K562 (cell line): ENCODE measurements around the gene ABI3BP. TPM values are rescaled to one million over a fixed set of nuclear protein-coding genes. Genes with fewer than 3 reads are reported as not detected.

Source experiments
- ATAC-seq: fragments of 200-7000 bp; cut with Tn5 transposase; 3 replicates; pipeline ENCODE4 v1.9.1; 2020; ENCODE audit warnings: moderate library complexity
- BruUV-seq: library from RNA; stranded (reverse); fragments of 400-500 nt; replicated peaks from 2 replicates; lab custom pipeline; 2021; lab: Mats Ljungman, UMichigan
- CTCF ChIA-PET: fragments of 300-600 bp; formaldehyde crosslinking; extraction: SDS; loops from one replicate; lab custom pipeline; 2021; ENCODE audit warnings: low intra/inter-chr PET ratio; lab: Yijun Ruan, JAX
- POLR2A ChIA-PET: fragments of 300-600, 350-650 bp; sonication (Branson Sonifier 250); formaldehyde crosslinking; extraction: SDS; loops from one replicate; lab custom pipeline; 2021; ENCODE audit warnings: antibody characterized with exemption, inconsistent platforms; lab: Yijun Ruan, JAX
- DNase-seq, 4 experiments: peaks; one replicate each; pipeline versions ENCODE4 v3.0.0 to v3.0.0-alpha.2; 2011 to 2018; ENCODE audit warnings: low spot score in 3 of 4, mixed read lengths in 3 of 4; ENCODE audit errors: extremely low read depth in 1 of 4
- FAIRE-seq: peaks from 2 replicates; lab custom pipeline; 2011; peaks lifted over from hg19 to GRCh38; lab: Jason Lieb, UNC
- H2AFZ ChIP-seq: 2 replicates; pipeline ENCODE4 v1.6.0; 2011; ENCODE audit warnings: low read depth, low read length, control low read depth, inconsistent platforms
- H3K27ac ChIP-seq: fragments of 200-600 bp; 3 replicates; pipeline ENCODE4 v1.8.0; 2011; ENCODE audit warnings: low read depth, mild to moderate bottlenecking, control low read depth, inconsistent platforms, low read length, moderate library complexity, mixed read lengths; ENCODE audit errors: extremely low read depth
- H3K27me3 ChIP-seq, 2 experiments: fragments of 300-600 bp in 1 of 2; 2 replicates in 1 of 2; 3 replicates in 1 of 2; pipeline versions ENCODE4 v1.6.0 to v1.8.0; 2011; ENCODE audit warnings: inconsistent platforms in 2 of 2, low read length in 2 of 2, mild to moderate bottlenecking in 1 of 2, mixed read lengths in 1 of 2, moderate library complexity in 1 of 2; ENCODE audit not compliant: control insufficient read depth in 2 of 2, insufficient read depth in 2 of 2
- H3K36me3 ChIP-seq: fragments of 300-600 bp; 3 replicates; pipeline ENCODE4 v1.8.0; 2011; ENCODE audit warnings: mild to moderate bottlenecking, low read length, inconsistent platforms; ENCODE audit not compliant: control insufficient read depth, insufficient read depth
- H3K4me1 ChIP-seq, 2 experiments: fragments of 200-600 bp in 1 of 2; replicated peaks in 1 of 2; 2 replicates in 1 of 2; 3 replicates in 1 of 2; pipeline versions ENCODE4 v1.5.1 to v1.8.0; 2011; ENCODE audit warnings: inconsistent platforms in 2 of 2, low read length in 2 of 2, mild to moderate bottlenecking in 1 of 2, mixed read lengths in 1 of 2, moderate library complexity in 1 of 2; ENCODE audit not compliant: control insufficient read depth in 2 of 2, insufficient read depth in 2 of 2
- H3K4me2 ChIP-seq: 2 replicates; pipeline ENCODE4 v1.6.1; 2011; ENCODE audit warnings: low read length, control low read depth, inconsistent platforms, mixed read lengths; ENCODE audit not compliant: insufficient read depth
- H3K4me3 ChIP-seq: fragments of 200-600 bp; sonication (generic), shearing (Covaris generic); 2 replicates; pipeline ENCODE4 v1.5.1; 2016; ENCODE audit warnings: control low read depth, inconsistent platforms
- H3K79me2 ChIP-seq: fragments of 200-600 bp; 3 replicates; pipeline ENCODE4 v1.8.0; 2011; ENCODE audit warnings: low read length, inconsistent platforms; ENCODE audit not compliant: control insufficient read depth, insufficient read depth
- H3K9ac ChIP-seq, 2 experiments: 2 replicates each; pipeline versions ENCODE4 v1.6.0 to v1.6.1; 2011; ENCODE audit warnings: low read depth in 2 of 2, low read length in 2 of 2, control low read depth in 1 of 2, inconsistent platforms in 1 of 2, mild to moderate bottlenecking in 1 of 2, mixed read lengths in 1 of 2; ENCODE audit not compliant: insufficient read depth in 1 of 2
- H3K9me1 ChIP-seq: one replicate; pipeline ENCODE4 v1.6.0; 2011; ENCODE audit warnings: inconsistent platforms, mild to moderate bottlenecking, low read length, moderate library complexity; ENCODE audit not compliant: control insufficient read depth, insufficient read depth
- H3K9me3 ChIP-seq: replicated peaks from 2 replicates; pipeline ENCODE4 v1.5.1; 2011; ENCODE audit warnings: low read depth, low read length, inconsistent platforms; ENCODE audit not compliant: control insufficient read depth, insufficient read depth
- H4K20me1 ChIP-seq: replicated peaks from 2 replicates; pipeline ENCODE4 v1.6.1; 2011; ENCODE audit warnings: low read length, inconsistent platforms, mixed read lengths; ENCODE audit not compliant: control insufficient read depth, insufficient read depth
- ARID2 ChIP-seq: fragments of 450-650 bp; IDR thresholded peaks from 2 replicates; pipeline ENCODE4 v1.6.1; 2017; ENCODE audit warnings: antibody characterized with exemption, mild to moderate bottlenecking
- ATF3 ChIP-seq, 2 experiments: fragments of 450-650 bp in 1 of 2; sonication (generic) in 1 of 2; formaldehyde crosslinking in 1 of 2; IDR thresholded peaks in 1 of 2; conservative IDR thresholded peaks in 1 of 2; 2 replicates each; pipeline versions ENCODE4 v1.6.1 to v1.8.1; 2016 to 2023; ENCODE audit warnings: mild to moderate bottlenecking in 2 of 2, moderate library complexity in 2 of 2, inconsistent platforms in 1 of 2, missing genetic modification reagents in 1 of 2
- BRF2 ChIP-seq: IDR thresholded peaks from 3 replicates; pipeline ENCODE4 v1.6.1; 2011; ENCODE audit warnings: borderline replicate concordance, mild to moderate bottlenecking; ENCODE audit not compliant: insufficient read length, insufficient read depth
- CEBPZ ChIP-seq: fragments of 150-350 bp; IDR thresholded peaks from 2 replicates; pipeline ENCODE4 v1.6.1; 2014; ENCODE audit warnings: low read depth, mild to moderate bottlenecking, low read length, borderline replicate concordance
- FOSL1 ChIP-seq: fragments of 200-800 bp; sonication (Bioruptor generic); conservative IDR thresholded peaks from 2 replicates; pipeline ENCODE4 v1.6.1; 2016; ENCODE audit warnings: missing genetic modification characterization, missing compliant biosample characterization
- GABPA ChIP-seq: fragments of 200-800 bp; sonication (Bioruptor generic); conservative IDR thresholded peaks from 2 replicates; pipeline ENCODE4 v1.6.1; 2016; ENCODE audit warnings: low read depth, missing genetic modification characterization, missing compliant biosample characterization
- GATAD2A ChIP-seq: fragments of 450-650 bp; IDR thresholded peaks from 2 replicates; pipeline ENCODE4 v1.6.1; 2017
- ILF3 ChIP-seq: fragments of 450-650 bp; IDR thresholded peaks from 2 replicates; pipeline ENCODE4 v1.6.1; 2018; ENCODE audit warnings: antibody characterized with exemption, mild to moderate bottlenecking, moderate library complexity, borderline replicate concordance
- NFRKB ChIP-seq: fragments of 450-650 bp; IDR thresholded peaks from 2 replicates; pipeline ENCODE4 v1.6.1; 2016; ENCODE audit warnings: low read depth
- RFX7 ChIP-seq: fragments of 250-450 bp; sonication (Bioruptor Pico); IDR thresholded peaks from 2 replicates; pipeline ENCODE4 v1.5.1; 2021; ENCODE audit warnings: mild to moderate bottlenecking
- TOE1 ChIP-seq, 2 experiments: fragments of 450-650 bp in 1 of 2; sonication (generic) in 1 of 2; formaldehyde crosslinking in 1 of 2; IDR thresholded peaks; 2 replicates each; pipeline versions ENCODE4 v1.7.1 to v1.8.0; 2016 to 2022; ENCODE audit warnings: borderline replicate concordance in 2 of 2, mild to moderate bottlenecking in 2 of 2, antibody characterized with exemption in 1 of 2, inconsistent platforms in 1 of 2, low read depth in 1 of 2, missing genetic modification reagents in 1 of 2, moderate library complexity in 1 of 2
- TSC22D4 ChIP-seq: fragments of 450-650 bp; IDR thresholded peaks from 2 replicates; pipeline ENCODE4 v1.6.1; 2016; ENCODE audit warnings: missing genetic modification characterization, missing biosample characterization, control low read depth
- ZBTB8A ChIP-seq: fragments of 450-650 bp; IDR thresholded peaks from 2 replicates; pipeline ENCODE4 v1.6.1; 2018; ENCODE audit warnings: mild to moderate bottlenecking, moderate library complexity; ENCODE audit not compliant: partially characterized antibody
- ZFP1 ChIP-seq: fragments of 450-650 bp; formaldehyde crosslinking; IDR thresholded peaks from 2 replicates; pipeline ENCODE4 v1.4.0; 2020; ENCODE audit warnings: mild to moderate bottlenecking, mixed read lengths
- ZNF12 ChIP-seq: sonication (generic); formaldehyde crosslinking; IDR thresholded peaks from 2 replicates; pipeline ENCODE4 v1.4.0; 2020; ENCODE audit warnings: mild to moderate bottlenecking, missing genetic modification reagents
- ZNF263 ChIP-seq: sonication (generic); formaldehyde crosslinking; IDR thresholded peaks from 2 replicates; pipeline ENCODE4 v1.8.0; 2022; ENCODE audit warnings: mild to moderate bottlenecking, missing genetic modification reagents, borderline replicate concordance
- ZNF408 ChIP-seq: fragments of 250-450 bp; sonication (Bioruptor Pico); IDR thresholded peaks from 2 replicates; pipeline ENCODE4 v1.4.0; 2020; ENCODE audit warnings: low read depth, mild to moderate bottlenecking, moderate library complexity
- WGBS: fragments of 100-300 bp; shearing (Covaris generic); methylation state at CpG from one replicate; pipeline ENCODE4 v1.1.6; 2016; ENCODE audit warnings: low coverage, mixed read lengths; ENCODE audit not compliant: insufficient coverage; ENCODE audit errors: missing lambda C conversion rate; 5-methylcytosine and 5-hydroxymethylcytosine counted together
- in situ Hi-C: fragments of 300-500 bp; cut with MboI; formaldehyde crosslinking; loops from 4 replicates; pipeline ENCODE4 v1.15.0; 2018; ENCODE audit warnings: inconsistent platforms, mixed read lengths
- intact Hi-C: fragments of 100-400 bp; cut with micrococcal nuclease; formaldehyde crosslinking; loops from 2 replicates; pipeline ENCODE4 v1.14.2; 2022
- polyA plus RNA-seq, 8 experiments: library from polyadenylated mRNA; depleted of rRNA in 4 of 8; stranded (reverse) in 5 of 8; unstranded in 3 of 8; fragments of >200 nt; fragmentation: Nextera tagmentation in 2 of 8; fragmentation: Illumina TruSeq in 1 of 8; extraction: Ambion mirVana in 2 of 8; extraction: Trizol in 1 of 8; gene quantifications; 2 replicates each; pipeline versions ENCODE4 v1.2.1 to v1.2.3, GENCODE V29; 2011 to 2014; ENCODE audit warnings: inconsistent platforms in 1 of 8, missing spikeins in 1 of 8
- total RNA-seq, 7 experiments: library from RNA; depleted of rRNA in 6 of 7; stranded (reverse); fragments of >200 nt in 6 of 7; fragmentation: Illumina TruSeq in 2 of 7; extraction: Trizol in 2 of 7; gene quantifications; 2 replicates each; pipeline versions ENCODE4 v1.2.1 to v1.2.3, GENCODE V29; 2011 to 2021; ENCODE audit warnings: low replicate concordance in 1 of 7

Gene ABI3BP
- total and polyA plus RNA-seq, 9 of the 15 experiments (the other 6 are each of a cell fraction or from before 2014, with no cell fraction given): 0.01 to 0.24 (median 0.06) TPM; not detected in 5

GRCh38 chr3:101038393-101038792 is 45.2 kb upstream of the ABI3BP start:
- ChIA-PET CTCF (no interaction called here), POLR2A (no interaction called here)
- in situ Hi-C loops: no loop called here
- intact Hi-C loops: no loop called here
- Histone ChIP-seq H3K4me3 (no peak overlapping the region), H3K9ac (no peak overlapping the region), H3K4me1 (no peaks in the 10 kb centered on the region), H3K27me3 (no peaks in the 10 kb centered on the region), H4K20me1 (no peaks in the 10 kb centered on the region), H3K9me1 (no peaks in the 10 kb centered on the region), H3K4me2 (no peak overlapping the region), H3K9me3 (no peaks in the 10 kb centered on the region), H3K79me2 (no peaks in the 10 kb centered on the region), H3K36me3 (no peaks in the 10 kb centered on the region), H3K27ac (no peak overlapping the region), H2AFZ (no peak overlapping the region)
- DNase-seq (no peak), FAIRE-seq (no peak), ATAC-seq (no peak)
- no TSS peak for BruUV-seq
- WGBS: 13% methylated on average over 1 of the region's 1 CpG
- TF ChIP-seq ZNF408 (no peak), ARID2 (no peak), CEBPZ (no peak), GABPA (no peak), ATF3 (IDR thresholded peaks at IDR 0.05) (no peak), ATF3 (CRISPR knock-in tag; conservative IDR thresholded peaks at IDR 0.05) (no peak), ZNF263 (no peak), RFX7 (CRISPR knock-in tag) (no peak), TOE1 (IDR thresholded peaks at IDR 0.05; ENCODE audit: borderline replicate concordance) (no peak), TOE1 (CRISPR knock-in tag; IDR thresholded peaks at IDR 0.05; ENCODE audit: borderline replicate concordance, low read depth) (no peak), ILF3 (no peak), ZBTB8A (no peak), NFRKB (no peak), ZNF12 (no peak), FOSL1 (tag) (no peak), ZFP1 (CRISPR knock-in tag) (no peak), BRF2 (no peak), TSC22D4 (tag) (no peak), GATAD2A (no peak)
